Measurements from ENCODE around the gene ZNF217. TPM values are rescaled to one million over a fixed set of nuclear protein-coding genes. Genes with fewer than 3 reads are reported as not detected.

ZNF217 gene
- total RNA-seq, 1 donor from 2014 or later: 64.7 TPM

DNA sequence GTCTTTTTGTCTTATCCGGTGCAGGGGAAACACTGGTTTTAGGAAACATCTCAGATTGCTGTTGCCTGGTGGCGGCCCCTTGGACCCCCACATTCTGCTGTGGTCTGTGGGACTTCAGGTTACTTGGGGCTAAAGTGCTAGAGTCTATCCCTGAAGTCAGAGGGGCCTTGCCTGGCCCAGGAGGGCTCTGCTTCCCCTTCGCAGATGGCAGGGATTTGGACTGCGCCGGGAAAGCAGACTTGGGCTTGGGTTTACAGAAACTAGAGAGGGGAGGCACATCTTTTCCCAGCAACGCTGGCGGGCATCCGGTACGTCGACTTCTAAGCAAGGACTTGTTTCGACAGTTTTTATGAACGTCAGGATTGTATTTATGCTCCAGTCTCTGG lies 17.5 kb downstream of the ZNF217 start:
- DNase-seq: no peak
- TF ChIP-seq, protein P1, sequence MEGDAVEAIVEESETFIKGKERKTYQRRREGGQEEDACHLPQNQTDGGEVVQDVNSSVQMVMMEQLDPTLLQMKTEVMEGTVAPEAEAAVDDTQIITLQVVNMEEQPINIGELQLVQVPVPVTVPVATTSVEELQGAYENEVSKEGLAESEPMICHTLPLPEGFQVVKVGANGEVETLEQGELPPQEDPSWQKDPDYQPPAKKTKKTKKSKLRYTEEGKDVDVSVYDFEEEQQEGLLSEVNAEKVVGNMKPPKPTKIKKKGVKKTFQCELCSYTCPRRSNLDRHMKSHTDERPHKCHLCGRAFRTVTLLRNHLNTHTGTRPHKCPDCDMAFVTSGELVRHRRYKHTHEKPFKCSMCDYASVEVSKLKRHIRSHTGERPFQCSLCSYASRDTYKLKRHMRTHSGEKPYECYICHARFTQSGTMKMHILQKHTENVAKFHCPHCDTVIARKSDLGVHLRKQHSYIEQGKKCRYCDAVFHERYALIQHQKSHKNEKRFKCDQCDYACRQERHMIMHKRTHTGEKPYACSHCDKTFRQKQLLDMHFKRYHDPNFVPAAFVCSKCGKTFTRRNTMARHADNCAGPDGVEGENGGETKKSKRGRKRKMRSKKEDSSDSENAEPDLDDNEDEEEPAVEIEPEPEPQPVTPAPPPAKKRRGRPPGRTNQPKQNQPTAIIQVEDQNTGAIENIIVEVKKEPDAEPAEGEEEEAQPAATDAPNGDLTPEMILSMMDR (IDR thresholded peaks at IDR 0.05; ENCODE audit: partially characterized antibody, unreplicated experiment): no peak
- Mint-ChIP-seq H3K9me3 (ENCODE audit: unreplicated experiment) (peaks cover 9% of the 10 kb centered on the region), H3K4me3 (ENCODE audit: unreplicated experiment) (no peak overlapping the region), H3K36me3 (ENCODE audit: unreplicated experiment) (peaks cover 6% of the 10 kb centered on the region), H3K27me3 (ENCODE audit: unreplicated experiment) (peaks cover 5% of the 10 kb centered on the region), H3K27ac (ENCODE audit: unreplicated experiment) (no peak overlapping the region), H3K4me1 (ENCODE audit: low read depth, unreplicated experiment) (peaks cover 12% of the 10 kb centered on the region)

DNA sequence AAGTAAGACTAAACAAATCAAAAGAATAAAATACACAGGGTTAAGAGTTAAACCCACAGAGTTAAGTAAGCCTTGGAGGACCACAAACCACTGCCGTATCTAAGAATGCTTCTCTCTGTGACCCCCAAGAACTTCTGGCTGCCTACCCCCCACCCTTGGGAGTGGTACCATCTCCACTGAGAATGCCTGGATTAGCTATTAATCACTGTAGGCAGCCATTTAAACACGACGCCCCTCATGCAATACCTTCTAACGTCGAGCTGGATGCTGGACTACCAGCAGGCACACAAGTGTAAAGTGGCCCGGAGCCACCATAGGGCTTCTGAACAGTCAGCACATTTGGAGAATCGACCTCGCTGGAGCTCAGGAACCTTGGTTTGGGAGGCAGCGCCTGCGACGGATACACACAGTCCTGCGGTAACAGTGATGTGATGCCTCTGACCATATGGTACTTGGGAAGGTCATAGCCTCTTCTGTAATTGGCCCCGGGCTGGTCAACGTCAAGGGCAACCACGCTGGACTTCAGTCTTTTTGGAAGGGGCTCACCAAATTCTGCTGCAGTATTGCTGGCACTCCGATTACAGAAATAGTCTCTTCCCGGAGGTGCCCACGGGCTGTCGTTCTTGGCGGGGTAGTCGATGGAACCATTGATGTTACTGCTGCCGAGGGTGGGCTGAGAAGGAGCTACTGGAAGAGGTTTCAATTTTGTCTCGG lies 18.0 kb downstream of the ZNF217 start:
- Mint-ChIP-seq H3K36me3 (ENCODE audit: unreplicated experiment) (peaks cover 6% of the 10 kb centered on the region), H3K27ac (ENCODE audit: unreplicated experiment) (no peak overlapping the region), H3K4me3 (ENCODE audit: unreplicated experiment) (no peak overlapping the region), H3K9me3 (ENCODE audit: unreplicated experiment) (peaks cover 9% of the 10 kb centered on the region), H3K27me3 (ENCODE audit: unreplicated experiment) (peaks cover 5% of the 10 kb centered on the region), H3K4me1 (ENCODE audit: low read depth, unreplicated experiment) (peaks cover 11% of the 10 kb centered on the region)
- DNase-seq: no peak
- TF ChIP-seq, protein P1 (IDR thresholded peaks at IDR 0.05; ENCODE audit: partially characterized antibody, unreplicated experiment): no peak

DNA sequence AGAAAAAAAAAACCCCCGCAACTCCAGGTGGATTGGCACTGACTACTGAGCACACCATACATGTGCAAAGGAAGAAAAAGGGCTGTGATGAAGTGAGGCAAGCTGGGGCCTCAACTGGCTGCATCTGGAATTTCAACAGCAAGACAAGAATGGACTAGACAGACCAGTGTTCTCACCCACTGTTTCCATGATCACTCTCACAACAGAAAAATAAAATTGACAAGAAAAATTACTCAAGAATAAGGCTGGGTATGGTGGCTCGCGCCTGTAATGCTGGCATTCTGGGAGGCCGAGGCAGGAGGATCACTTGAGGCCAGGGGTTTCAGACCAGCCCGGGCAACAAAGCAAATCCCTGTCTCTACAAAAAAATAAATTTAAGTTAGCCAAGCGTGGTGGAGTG lies 18.8 kb downstream of the ZNF217 start:
- TF ChIP-seq, protein P1 (IDR thresholded peaks at IDR 0.05; ENCODE audit: partially characterized antibody, unreplicated experiment): no peak
- Mint-ChIP-seq H3K36me3 (ENCODE audit: unreplicated experiment) (peaks cover 6% of the 10 kb centered on the region), H3K9me3 (ENCODE audit: unreplicated experiment) (peaks cover 9% of the 10 kb centered on the region), H3K4me1 (ENCODE audit: low read depth, unreplicated experiment) (peaks cover 4% of the 10 kb centered on the region), H3K27ac (ENCODE audit: unreplicated experiment) (no peak overlapping the region), H3K27me3 (ENCODE audit: unreplicated experiment) (peaks cover 2% of the 10 kb centered on the region), H3K4me3 (ENCODE audit: unreplicated experiment) (no peak overlapping the region)
- DNase-seq: no peak

DNA sequence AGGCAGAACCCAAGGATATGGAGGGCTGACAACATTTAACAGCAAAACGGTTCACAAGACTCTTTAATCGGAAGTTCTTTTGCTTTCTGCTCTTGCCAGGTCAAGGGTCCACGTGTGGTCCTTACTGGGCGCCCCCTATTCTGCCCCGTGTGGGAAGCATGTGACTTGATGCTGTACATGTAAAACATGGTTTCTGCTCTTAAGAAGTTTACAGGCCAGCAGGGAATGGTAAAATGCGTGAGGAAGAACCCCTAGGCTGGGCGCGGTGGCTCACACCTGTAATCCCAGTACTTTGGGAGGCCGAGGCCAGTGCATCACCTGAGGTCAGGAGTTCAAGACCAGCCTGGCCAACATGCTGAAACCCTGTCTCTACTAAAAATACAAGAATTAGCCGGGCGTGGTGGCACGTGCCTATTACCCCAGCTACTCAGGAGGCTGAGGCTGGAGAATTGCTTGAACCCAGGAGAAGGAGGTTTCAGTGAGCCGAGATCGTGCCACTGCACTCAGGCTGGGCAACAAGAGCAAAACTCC lies 19.3 kb downstream of the ZNF217 start:
- Mint-ChIP-seq H3K4me3 (ENCODE audit: unreplicated experiment) (no peak overlapping the region), H3K9me3 (ENCODE audit: unreplicated experiment) (peaks cover 9% of the 10 kb centered on the region), H3K4me1 (ENCODE audit: low read depth, unreplicated experiment) (peaks cover 3% of the 10 kb centered on the region), H3K36me3 (ENCODE audit: unreplicated experiment) (peaks cover 6% of the 10 kb centered on the region), H3K27me3 (ENCODE audit: unreplicated experiment) (peaks cover 2% of the 10 kb centered on the region), H3K27ac (ENCODE audit: unreplicated experiment) (no peak overlapping the region)
- no peak for DNase-seq
- TF ChIP-seq, protein P1 (IDR thresholded peaks at IDR 0.05; ENCODE audit: partially characterized antibody, unreplicated experiment): no peak

DNA sequence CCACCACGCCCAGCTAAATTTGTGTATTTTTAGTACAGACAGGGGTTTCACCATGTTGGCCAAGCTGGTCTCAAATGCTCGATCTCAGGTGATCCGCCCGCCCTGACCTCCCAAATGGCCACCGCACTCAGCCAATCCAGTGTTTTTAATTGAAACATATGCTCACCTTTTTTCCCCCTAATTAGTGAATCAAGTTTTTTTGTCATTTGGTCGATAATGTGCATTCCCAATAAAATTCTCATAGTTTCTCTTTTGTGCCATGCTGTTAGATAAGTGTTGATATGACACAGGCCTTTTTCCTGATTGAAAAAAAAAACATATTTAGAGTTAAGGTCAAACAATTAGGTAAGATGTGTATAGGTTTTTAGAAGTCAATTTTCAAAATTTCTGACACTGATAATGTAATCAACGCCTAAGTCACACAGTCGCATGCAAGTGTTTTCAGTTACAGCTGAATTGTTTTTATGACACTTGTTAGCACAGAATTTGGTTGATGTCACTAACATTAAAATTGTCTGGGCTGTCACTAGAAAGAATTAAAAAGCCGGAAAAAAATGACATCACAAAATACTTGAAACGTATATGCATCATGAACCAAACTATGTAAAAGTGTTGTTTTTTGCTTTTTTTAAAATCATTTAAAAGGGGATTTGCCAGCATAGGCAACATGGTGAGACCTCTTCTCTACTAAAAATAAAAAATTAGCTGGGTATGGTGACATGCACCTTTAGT lies 21.9 kb downstream of the ZNF217 start:
- H3K4me1 Mint-ChIP-seq (ENCODE audit: low read depth, unreplicated experiment): no peaks in the 10 kb centered on the region
- H3K9me3 Mint-ChIP-seq (ENCODE audit: unreplicated experiment): peaks cover 9% of the 10 kb centered on the region
- DNase-seq: no peak
- TF ChIP-seq, protein P1 (IDR thresholded peaks at IDR 0.05; ENCODE audit: partially characterized antibody, unreplicated experiment): no peak
- H3K27me3 Mint-ChIP-seq (ENCODE audit: unreplicated experiment): peaks cover 3% of the 10 kb centered on the region
- H3K36me3 Mint-ChIP-seq (ENCODE audit: unreplicated experiment): peaks cover 6% of the 10 kb centered on the region
- no peak overlapping the region for H3K27ac Mint-ChIP-seq (ENCODE audit: unreplicated experiment)
- no peak overlapping the region for H3K4me3 Mint-ChIP-seq (ENCODE audit: unreplicated experiment)

Data from glutamatergic neuron (in vitro differentiated cells).